ENCODE data around the gene MYG1.

- no peak for TF ChIP-seq CTCF (conservative IDR thresholded peaks at IDR 0.05; ENCODE audit: low read length)
- no peak for TF ChIP-seq EZH2phosphoT487 (IDR thresholded peaks at IDR 0.05; ENCODE audit: borderline replicate concordance, low read depth, low read length)
Observed at GRCh38 chr12:53313996-53314395, 14.5 kb downstream of the MYG1 start.

All from OCI-LY7 (cell line).